ENCODE measurements around the gene POLR1A. TPM values are rescaled to one million over a fixed set of nuclear protein-coding genes. Genes with fewer than 3 reads are reported as not detected.
A peak's percentile ranks its signal among the peaks of the same experiment; 100 is the strongest.

Gene POLR1A
- total and polyA plus RNA-seq, 7 donors, result 6.1 to 41.6 (median 27.0) TPM

GRCh38 chr2:86138736-86139625, 33.3 kb upstream of the POLR1A start:
- ATAC-seq, result no peak

GRCh38 chr2:86136141-86136540, 30.5 kb upstream of the POLR1A start:
- no peak overlapping the region for H3K27ac ChIP-seq
- DNase-seq (no peak), ATAC-seq (no peak)
- H3K36me3 ChIP-seq (ENCODE audit: insufficient read depth in 1 of 2, low read depth in 1 of 2), result peaks cover 49 to 100% of the 10 kb centered on the region in 2 donors
- H3K27me3 ChIP-seq (ENCODE audit: insufficient read depth in 3 of 3, low read length in 2 of 3), result no peaks in the 10 kb centered on the region
- H3K4me3 ChIP-seq, result no peak overlapping the region
- no peak for TF ChIP-seq CTCF (IDR thresholded peaks at IDR 0.05)
- no peaks in the 10 kb centered on the region for H3K9me3 ChIP-seq
- no peaks in the 10 kb centered on the region for H3K4me1 ChIP-seq
- WGBS, 3 donors, result 80 to 94% (median 85%) methylated on average over 2 of the region's 2 CpGs
- intact Hi-C loops (cut with DNase I), result no loop called here

More at GRCh38 chr2:86138736-86139625, 33.3 kb upstream of the POLR1A start:
- DNase-seq, result no peak
- Histone ChIP-seq H3K9me3 (no peaks in the 10 kb centered on the region), H3K27me3 (ENCODE audit: insufficient read depth in 3 of 3, low read length in 2 of 3) (no peaks in the 10 kb centered on the region), H3K4me1 (no peaks in the 10 kb centered on the region), H3K36me3 (ENCODE audit: insufficient read depth in 1 of 2, low read depth in 1 of 2) (peaks cover 40 to 100% of the 10 kb centered on the region in 2 donors), H3K4me3 (no peak overlapping the region), H3K27ac (no peak overlapping the region)
- intact Hi-C loops (cut with DNase I), result no loop called here
- TF ChIP-seq CTCF (IDR thresholded peaks at IDR 0.05), result no peak
- 94 to 99% (median 96%) methylated on average over 7 of the region's 7 CpGs for WGBS, 3 donors

GRCh38 chr2:86135653-86136052, 30.0 kb upstream of the POLR1A start:
- no peak for TF ChIP-seq CTCF (IDR thresholded peaks at IDR 0.05)
- DNase-seq (no peak), ATAC-seq (peak in 1 of 4 donors; percentile 5)
- WGBS, 3 donors, result 75 to 88% (median 80%) methylated on average over 5 of the region's 5 CpGs
- Histone ChIP-seq H3K27me3 (ENCODE audit: insufficient read depth in 3 of 3, low read length in 2 of 3) (no peaks in the 10 kb centered on the region), H3K27ac (no peak overlapping the region), H3K4me1 (no peaks in the 10 kb centered on the region), H3K4me3 (no peak overlapping the region), H3K9me3 (no peaks in the 10 kb centered on the region), H3K36me3 (ENCODE audit: insufficient read depth in 1 of 2, low read depth in 1 of 2) (peaks cover 51 to 100% of the 10 kb centered on the region in 2 donors)
- intact Hi-C loops (cut with DNase I), result no loop called here

GRCh38 chr2:86134709-86135108, 29.0 kb upstream of the POLR1A start:
- no peak for TF ChIP-seq CTCF (IDR thresholded peaks at IDR 0.05)
- Histone ChIP-seq H3K27ac (no peak overlapping the region), H3K4me1 (no peaks in the 10 kb centered on the region), H3K4me3 (no peak overlapping the region), H3K27me3 (ENCODE audit: insufficient read depth in 3 of 3, low read length in 2 of 3) (no peaks in the 10 kb centered on the region), H3K9me3 (no peaks in the 10 kb centered on the region), H3K36me3 (ENCODE audit: insufficient read depth in 1 of 2, low read depth in 1 of 2) (peaks cover 46 to 100% of the 10 kb centered on the region in 2 donors)
- no peak for ATAC-seq
- intact Hi-C loops (cut with DNase I), result no loop called here
- WGBS, 3 donors, result 83 to 95% (median 86%) methylated on average over 4 of the region's 4 CpGs
- DNase-seq, result no peak

All from psoas muscle (tissue), 8 donors.